SW 1271 (cell line): ENCODE results near the gene KRT33B.
"Not testable (repeated sequence)": the region's sequence is repeated elsewhere in the genome, so short reads cannot be mapped to it uniquely, and the experiment has no call there.

Source experiments
- DNase-seq, 2 experiments: peaks; one replicate each; lab custom pipeline; 2025; lab: John Stamatoyannopoulos, UW

The KRT33B gene

GRCh38 chr17:41347869-41348760, 21.5 kb downstream of the KRT33B start:
- DNase-seq = no peak

DNA sequence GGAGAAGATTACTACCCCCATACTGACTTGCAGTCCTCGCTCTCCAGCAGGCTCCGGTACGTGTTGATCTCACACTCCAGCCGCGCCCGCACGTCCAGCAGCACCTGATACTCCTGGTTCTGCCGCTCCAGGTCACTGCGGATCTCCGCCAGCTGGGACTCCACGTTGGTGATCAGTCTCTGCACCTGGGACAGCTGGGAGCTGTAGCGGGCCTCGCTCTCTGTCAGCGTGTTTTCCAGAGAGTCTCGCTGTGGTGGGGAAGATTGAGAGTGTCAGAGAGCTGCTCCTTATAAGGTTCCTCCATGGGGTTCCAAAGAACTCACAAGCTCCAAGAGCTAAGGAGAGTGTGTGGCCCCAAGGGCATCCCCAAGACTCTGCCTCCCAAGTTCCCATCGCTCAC, 23.2 kb downstream of the KRT33B start:
- not testable (repeated sequence) for DNase-seq

DNA sequence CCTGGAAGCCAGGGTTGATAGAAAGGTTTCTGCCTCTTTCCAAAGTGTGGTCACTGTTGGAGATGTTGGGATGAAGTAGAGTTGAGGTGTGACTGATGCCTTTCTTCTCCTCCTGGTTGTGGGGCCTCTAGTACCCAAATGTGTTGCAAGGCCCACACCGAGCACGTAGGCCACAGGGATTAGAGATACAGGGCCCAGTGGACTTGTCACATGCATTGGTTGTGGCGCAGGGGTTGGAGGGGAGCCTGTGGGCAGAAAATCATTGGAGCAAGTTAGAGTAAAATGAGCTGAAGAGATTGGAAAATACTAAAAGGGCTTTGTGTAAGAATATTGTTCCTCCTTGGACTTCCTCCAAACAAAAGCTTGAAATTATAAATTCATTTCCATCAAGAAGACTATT, 23.6 kb downstream of the KRT33B start:
- no peak for DNase-seq

DNA sequence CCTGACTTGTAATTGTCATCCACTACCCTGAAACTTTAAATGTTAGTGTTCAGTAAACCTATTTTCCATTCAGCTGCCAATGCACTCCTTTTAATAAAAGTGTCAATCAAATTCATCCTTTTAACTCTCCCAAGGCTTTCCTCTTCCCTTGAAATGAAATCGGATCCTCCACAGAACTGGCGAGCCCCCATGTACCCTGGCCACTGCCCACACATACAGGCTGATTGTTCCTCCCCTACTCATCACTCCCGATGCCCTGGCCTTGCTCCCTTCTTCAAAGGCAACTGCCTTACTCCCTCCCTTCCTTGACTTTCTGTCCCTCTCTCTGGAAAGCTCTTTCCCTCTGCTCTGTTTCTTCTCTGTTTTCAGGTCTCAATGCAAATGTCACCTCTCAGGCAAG, 26.6 kb downstream of the KRT33B start:
- DNase-seq = no peak

DNA sequence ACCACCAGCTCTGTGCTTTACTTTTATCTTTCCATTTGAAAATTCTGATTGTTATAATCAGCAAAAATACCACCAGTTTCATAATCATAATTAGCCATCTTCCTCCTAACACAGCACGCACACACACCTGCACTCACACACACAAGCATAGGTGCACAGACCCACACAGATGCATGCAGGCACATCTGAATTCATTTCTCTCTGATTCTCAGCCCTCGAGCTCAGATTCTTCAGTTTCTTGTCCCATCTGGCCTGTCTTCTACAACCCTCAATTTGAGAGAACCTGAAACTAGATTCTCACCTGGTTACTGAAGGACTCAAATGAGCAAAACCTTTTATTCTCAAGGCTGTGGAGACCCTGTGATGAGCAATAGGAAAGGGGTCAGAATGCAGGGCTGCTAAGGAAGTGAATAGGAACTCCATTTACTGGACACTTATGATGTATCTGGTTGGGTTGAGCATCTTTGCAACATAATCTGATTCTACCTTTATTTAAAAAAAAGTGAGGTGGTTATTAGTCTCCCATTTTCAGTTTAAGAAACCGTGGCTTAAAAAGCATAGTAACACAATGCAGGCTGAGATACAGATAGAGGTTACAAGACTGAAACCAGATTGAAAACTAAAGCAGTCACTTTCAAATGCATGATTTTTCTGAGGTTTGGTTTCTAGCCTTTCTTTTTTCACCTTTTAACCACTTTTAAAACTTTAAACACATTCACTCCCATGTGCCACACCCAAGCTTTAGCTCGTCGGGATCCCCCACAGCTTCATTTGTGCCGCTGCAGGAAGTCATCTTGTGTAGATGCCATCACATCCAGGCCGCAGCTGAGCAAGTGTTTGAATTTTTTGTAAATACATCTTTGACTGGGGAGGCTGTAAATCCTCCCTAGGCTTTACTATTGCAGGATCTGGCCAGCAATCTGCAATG, 28.4 kb downstream of the KRT33B start:
- DNase-seq = no peak

GRCh38 chr17:41340494-41340893, 29.1 kb downstream of the KRT33B start:
- DNase-seq = no peak

GRCh38 chr17:41339571-41340172, 29.9 kb downstream of the KRT33B start:
- DNase-seq = no peak

DNA sequence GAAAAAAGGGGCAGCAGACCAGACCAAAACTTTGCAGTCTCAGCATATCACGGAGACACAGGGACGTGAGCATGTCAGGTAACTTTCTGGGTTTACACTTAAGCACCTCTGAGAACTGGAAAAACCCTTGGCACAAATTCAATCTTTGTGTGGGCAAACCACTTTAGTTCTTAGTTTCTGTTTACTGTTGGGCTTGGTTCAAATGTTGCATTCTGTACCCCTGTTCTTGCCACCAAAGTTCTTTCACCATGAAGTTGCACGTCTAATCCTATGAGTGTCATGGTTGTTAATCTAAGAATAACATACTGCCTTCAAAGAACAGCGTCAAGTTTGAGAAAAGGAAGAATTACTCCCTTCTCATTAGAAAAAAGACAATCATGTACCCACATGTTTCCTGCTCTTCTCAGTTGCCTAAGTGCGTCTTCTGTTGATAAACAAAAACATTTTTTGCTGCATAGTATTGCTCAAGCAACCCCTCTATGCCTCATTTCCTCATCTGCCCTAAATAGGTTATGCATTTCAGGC, 30.6 kb downstream of the KRT33B start:
- DNase-seq = no peak

DNA sequence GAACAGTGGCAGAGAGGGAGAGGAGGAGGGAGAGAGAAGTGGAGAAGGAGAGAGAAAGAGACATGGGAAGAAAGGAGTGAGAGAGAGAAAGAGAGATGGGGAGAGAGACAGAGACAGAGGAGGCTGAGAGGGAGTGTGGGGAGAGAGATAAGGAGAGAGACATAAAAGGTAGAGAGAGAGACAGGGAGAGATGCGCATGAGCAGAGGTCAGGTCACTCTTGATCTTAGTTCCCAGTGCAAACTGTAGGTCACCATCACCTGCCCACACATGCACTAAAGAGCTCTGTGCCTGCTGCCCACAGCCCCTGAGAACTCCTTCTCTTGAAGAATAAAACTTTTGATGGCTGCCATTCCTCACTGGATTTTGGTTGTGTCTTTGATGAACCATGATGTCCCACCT, 33.9 kb downstream of the KRT33B start:
- DNase-seq = no peak

GRCh38 chr17:41334385-41335305, 35.0 kb downstream of the KRT33B start:
- no peak for DNase-seq

DNA sequence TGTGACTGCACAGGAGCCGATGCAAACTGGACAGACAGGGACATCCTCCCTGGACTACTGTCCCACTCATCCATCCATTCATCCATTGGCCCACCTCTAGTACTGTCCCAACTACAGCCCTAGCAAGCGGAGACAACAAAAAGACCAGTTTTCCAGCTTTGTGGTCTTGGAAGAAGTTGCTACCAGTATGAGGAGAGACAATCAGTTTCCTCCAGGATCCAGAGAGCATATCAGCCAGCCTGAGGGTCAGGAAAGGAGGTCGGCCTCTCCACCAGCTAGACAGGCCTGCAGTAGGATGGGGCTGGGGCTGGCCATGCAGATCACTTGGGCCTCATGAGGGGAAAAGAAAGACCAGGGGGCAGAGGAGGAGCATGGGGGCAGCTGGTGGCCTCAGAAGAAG, 35.8 kb downstream of the KRT33B start:
- DNase-seq = no peak

DNA sequence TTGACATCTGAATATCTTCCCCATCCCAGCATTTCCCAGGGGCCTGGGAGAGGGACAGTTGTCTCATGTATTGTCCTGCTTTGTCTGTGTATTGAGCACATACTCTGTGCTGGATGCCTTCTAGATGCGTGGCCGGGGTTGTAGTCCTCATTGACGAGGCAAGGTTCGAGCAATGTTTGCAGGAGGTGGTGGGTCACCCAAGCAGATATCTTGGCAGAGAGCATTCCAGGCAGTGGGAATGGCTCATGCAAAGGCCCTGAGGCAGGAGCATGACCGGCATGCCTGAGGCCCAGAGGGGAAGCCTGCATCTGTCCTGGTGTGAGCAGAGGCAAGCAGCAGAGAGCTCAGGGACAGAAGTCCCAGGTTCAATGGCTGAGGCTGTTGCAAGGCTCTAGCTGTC, 36.5 kb downstream of the KRT33B start:
- DNase-seq = no peak

GRCh38 chr17:41332239-41332638, 37.4 kb downstream of the KRT33B start:
- DNase-seq = no peak

DNA sequence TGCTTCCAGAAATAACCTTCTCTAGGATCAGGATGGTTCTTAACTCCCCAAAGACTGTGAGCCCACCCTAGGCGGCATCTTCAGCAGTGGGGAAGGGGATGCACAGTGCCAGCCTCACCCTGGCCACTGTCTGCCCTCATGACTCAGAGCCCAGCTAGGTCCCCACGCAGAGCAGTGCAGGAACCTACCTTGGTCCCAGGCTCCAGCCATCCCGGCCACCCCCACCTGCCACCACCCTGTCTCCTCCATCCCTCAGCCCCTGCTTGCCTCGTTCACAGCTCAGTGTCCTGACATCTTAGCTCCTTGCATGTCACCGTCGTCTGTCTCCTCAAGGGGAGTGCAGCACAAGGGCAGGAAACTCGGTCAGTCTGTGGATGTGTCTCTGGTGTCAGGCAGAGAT, 38.0 kb downstream of the KRT33B start:
- no peak for DNase-seq

DNA sequence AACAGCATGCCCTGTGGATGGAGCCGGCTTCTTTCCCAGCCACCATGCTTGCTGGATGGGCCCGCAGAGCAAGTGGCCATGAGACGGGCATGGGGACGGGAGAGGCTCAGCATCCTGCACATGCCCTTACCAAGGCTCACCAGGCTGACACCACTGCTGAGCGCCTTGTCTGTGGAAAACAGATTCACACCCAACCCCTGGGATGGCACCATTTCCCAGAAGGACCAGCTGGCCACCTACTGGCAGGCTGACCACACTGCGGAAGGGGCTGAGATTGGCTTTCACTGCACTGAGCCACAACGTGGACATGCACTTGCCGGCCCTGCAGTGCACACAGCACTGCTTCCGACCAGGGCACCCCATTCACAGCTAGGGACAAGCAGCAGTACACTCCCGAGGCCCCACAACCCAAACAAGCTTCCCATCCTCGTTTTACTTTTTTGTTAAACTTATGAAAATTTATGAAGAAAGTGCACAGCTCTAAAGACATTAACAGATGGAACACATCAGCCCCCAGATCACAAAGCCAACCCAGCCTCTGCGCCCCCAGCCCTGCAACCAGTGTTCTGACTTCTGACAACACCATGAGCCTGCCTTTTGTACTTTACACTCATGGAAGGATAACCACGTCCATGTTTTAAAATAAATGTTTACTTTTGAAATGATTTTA, 40.2 kb downstream of the KRT33B start:
- peak; percentile 15 to 49 for DNase-seq

DNA sequence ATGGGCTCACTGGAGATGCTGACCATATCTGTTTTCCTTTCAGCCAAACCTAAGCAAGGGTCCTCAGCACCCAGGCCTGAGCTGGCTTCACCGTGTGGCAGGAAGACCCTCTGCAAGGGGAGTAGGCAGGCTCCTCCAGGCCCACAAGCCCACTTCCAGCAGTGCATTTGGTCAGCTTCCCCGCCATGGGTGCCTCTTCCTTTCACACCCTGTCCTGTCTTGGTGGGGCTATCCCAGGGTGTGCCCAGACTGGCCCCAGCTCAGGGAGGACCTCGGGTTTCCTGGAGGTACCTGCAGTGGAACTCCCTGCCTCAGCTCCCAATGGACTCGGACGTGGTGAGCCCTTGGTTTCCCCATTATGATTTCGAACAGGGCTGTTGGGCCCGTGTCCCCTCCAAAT, 41.4 kb downstream of the KRT33B start:
- no peak for DNase-seq

GRCh38 chr17:41327411-41328120, 42.0 kb downstream of the KRT33B start:
- DNase-seq = no peak

GRCh38 chr17:41326173-41327145, 43.2 kb downstream of the KRT33B start:
- no peak for DNase-seq

- DNase-seq = no peak
These were observed 44.0 kb downstream of the KRT33B start for GRCh38 chr17:41325611-41326010.
